Measurements from ENCODE around the gene ENPP6. TPM values are rescaled to one million over a fixed set of nuclear protein-coding genes. Genes with fewer than 3 reads are reported as not detected.
A peak's percentile ranks its signal among the peaks of the same experiment; 100 is the strongest.
"Not testable (repeated sequence)": the region's sequence is repeated elsewhere in the genome, so short reads cannot be mapped to it uniquely, and the experiment has no call there.

The ENPP6 gene
- total RNA-seq, 1 donor from 2014 or later, result 0.61 TPM

GRCh38 chr4:184145596-184145995 is 72.1 kb downstream of the ENPP6 start:
- Mint-ChIP-seq H3K36me3 (ENCODE audit: low read depth) (no peaks in the 10 kb centered on the region), H3K4me1 (peaks cover 15% of the 10 kb centered on the region), H3K27ac (no peak overlapping the region), H3K9me3 (no peaks in the 10 kb centered on the region), H3K4me3 (no peak overlapping the region), H3K27me3 (no peaks in the 10 kb centered on the region)
- intact Hi-C loops (cut with micrococcal nuclease), result no loop called here
- no peak for DNase-seq

GRCh38 chr4:184143770-184144564 is 73.7 kb downstream of the ENPP6 start:
- Mint-ChIP-seq H3K27ac (no peak overlapping the region), H3K4me1 (peaks cover 11% of the 10 kb centered on the region), H3K9me3 (no peaks in the 10 kb centered on the region), H3K36me3 (ENCODE audit: low read depth) (no peaks in the 10 kb centered on the region), H3K27me3 (no peaks in the 10 kb centered on the region), H3K4me3 (no peak overlapping the region)
- intact Hi-C loops (cut with micrococcal nuclease), result no loop called here
- DNase-seq, result peak; percentile 54

GRCh38 chr4:184142121-184143000 is 75.3 kb downstream of the ENPP6 start:
- Mint-ChIP-seq H3K36me3 (ENCODE audit: low read depth) (no peaks in the 10 kb centered on the region), H3K27ac (no peak overlapping the region), H3K4me3 (no peak overlapping the region), H3K27me3 (no peaks in the 10 kb centered on the region), H3K9me3 (peaks cover 4% of the 10 kb centered on the region), H3K4me1 (no peaks in the 10 kb centered on the region)
- intact Hi-C loops (cut with micrococcal nuclease), result no loop called here
- DNase-seq, result peak; percentile 44

GRCh38 chr4:184140901-184141300 is 76.8 kb downstream of the ENPP6 start:
- H3K27ac Mint-ChIP-seq; intact Hi-C loops (cut with micrococcal nuclease); H3K4me1 Mint-ChIP-seq; H3K27me3 Mint-ChIP-seq; H3K36me3 Mint-ChIP-seq (ENCODE audit: low read depth); H3K4me3 Mint-ChIP-seq: not testable (repeated sequence)
- peak; percentile 45 for DNase-seq
- H3K9me3 Mint-ChIP-seq, result peaks cover 15% of the 10 kb centered on the region

GRCh38 chr4:184136525-184136924 is 81.1 kb downstream of the ENPP6 start:
- Mint-ChIP-seq H3K4me3 (no peak overlapping the region), H3K27me3 (peaks cover 12% of the 10 kb centered on the region), H3K36me3 (ENCODE audit: low read depth) (no peaks in the 10 kb centered on the region), H3K9me3 (peaks cover 25% of the 10 kb centered on the region), H3K27ac (no peak overlapping the region), H3K4me1 (no peaks in the 10 kb centered on the region)
- intact Hi-C loops (cut with micrococcal nuclease), result no loop called here
- DNase-seq, result no peak

GRCh38 chr4:184126800-184127199 is 90.9 kb downstream of the ENPP6 start:
- Mint-ChIP-seq H3K36me3 (ENCODE audit: low read depth) (no peaks in the 10 kb centered on the region), H3K4me1 (no peaks in the 10 kb centered on the region), H3K27ac (no peak overlapping the region)

GRCh38 chr4:184122631-184123408 is 94.9 kb downstream of the ENPP6 start:
- Mint-ChIP-seq H3K4me1 (no peaks in the 10 kb centered on the region), H3K9me3 (no peaks in the 10 kb centered on the region), H3K27ac (no peak overlapping the region), H3K4me3 (no peak overlapping the region), H3K36me3 (ENCODE audit: low read depth) (no peaks in the 10 kb centered on the region), H3K27me3 (peaks cover 16% of the 10 kb centered on the region)
- DNase-seq, result peak; percentile 41
- intact Hi-C loops (cut with micrococcal nuclease), result no loop called here

More at GRCh38 chr4:184126800-184127199, 90.9 kb downstream of the ENPP6 start:
- no peak overlapping the region for H3K4me3 Mint-ChIP-seq
- H3K27me3 Mint-ChIP-seq, result peaks cover 32% of the 10 kb centered on the region
- no peak for DNase-seq
- intact Hi-C loops (cut with micrococcal nuclease), result no loop called here
- H3K9me3 Mint-ChIP-seq, result no peaks in the 10 kb centered on the region

GRCh38 chr4:184120549-184121127 is 97.0 kb downstream of the ENPP6 start:
- peak; percentile 30 for DNase-seq
- Mint-ChIP-seq H3K4me3 (no peak overlapping the region), H3K4me1 (no peaks in the 10 kb centered on the region), H3K27ac (no peak overlapping the region), H3K9me3 (no peaks in the 10 kb centered on the region), H3K27me3 (peaks cover 9% of the 10 kb centered on the region), H3K36me3 (ENCODE audit: low read depth) (no peaks in the 10 kb centered on the region)
- intact Hi-C loops (cut with micrococcal nuclease), result no loop called here

GRCh38 chr4:184117662-184118199 is 99.9 kb downstream of the ENPP6 start:
- Mint-ChIP-seq H3K36me3 (ENCODE audit: low read depth) (no peaks in the 10 kb centered on the region), H3K4me3 (no peak overlapping the region), H3K27ac (no peak overlapping the region), H3K4me1 (no peaks in the 10 kb centered on the region), H3K9me3 (no peaks in the 10 kb centered on the region), H3K27me3 (peaks cover 1% of the 10 kb centered on the region)
- intact Hi-C loops (cut with micrococcal nuclease), result no loop called here
- DNase-seq, result peak; percentile 37

GRCh38 chr4:184115399-184115798 is 102.3 kb downstream of the ENPP6 start:
- Mint-ChIP-seq H3K9me3 (no peaks in the 10 kb centered on the region), H3K27me3 (peaks cover 1% of the 10 kb centered on the region), H3K27ac (no peak overlapping the region), H3K4me3 (no peak overlapping the region), H3K4me1 (no peaks in the 10 kb centered on the region), H3K36me3 (ENCODE audit: low read depth) (no peaks in the 10 kb centered on the region)
- peak; percentile 45 for DNase-seq
- intact Hi-C loops (cut with micrococcal nuclease), result no loop called here

- Mint-ChIP-seq H3K4me1 (no peaks in the 10 kb centered on the region), H3K27ac (no peak overlapping the region), H3K27me3 (peaks cover 1% of the 10 kb centered on the region), H3K9me3 (no peaks in the 10 kb centered on the region), H3K36me3 (ENCODE audit: low read depth) (no peaks in the 10 kb centered on the region), H3K4me3 (no peak overlapping the region)
- intact Hi-C loops (cut with micrococcal nuclease), result no loop called here
- peak; percentile 38 for DNase-seq
Measured at GRCh38 chr4:184114431-184114830, 103.2 kb downstream of the ENPP6 start.

GRCh38 chr4:184112006-184112550 is 105.6 kb downstream of the ENPP6 start:
- DNase-seq, result no peak
- intact Hi-C loops (cut with micrococcal nuclease), result no loop called here
- peaks cover 1% of the 10 kb centered on the region for H3K27me3 Mint-ChIP-seq
- no peaks in the 10 kb centered on the region for H3K36me3 Mint-ChIP-seq (ENCODE audit: low read depth)
- no peaks in the 10 kb centered on the region for H3K9me3 Mint-ChIP-seq
- H3K4me1 Mint-ChIP-seq, result no peaks in the 10 kb centered on the region
- H3K4me3 Mint-ChIP-seq, result no peak overlapping the region
- no peak overlapping the region for H3K27ac Mint-ChIP-seq

GRCh38 chr4:184111233-184111832 is 106.3 kb downstream of the ENPP6 start:
- no peaks in the 10 kb centered on the region for H3K4me1 Mint-ChIP-seq
- no peaks in the 10 kb centered on the region for H3K36me3 Mint-ChIP-seq (ENCODE audit: low read depth)
- no peaks in the 10 kb centered on the region for H3K9me3 Mint-ChIP-seq
- no peak overlapping the region for H3K27ac Mint-ChIP-seq
- no peak overlapping the region for H3K4me3 Mint-ChIP-seq
- intact Hi-C loops (cut with micrococcal nuclease), result no loop called here
- no peak for DNase-seq
- H3K27me3 Mint-ChIP-seq, result peaks cover 1% of the 10 kb centered on the region
